Mammary epithelial cell (primary cell): Measurements from ENCODE around the gene FAM107A.

ENCODE experiments used
- CTCF ChIP-seq, 2 donors: IDR thresholded peaks in 1 of 2; conservative IDR thresholded peaks in 1 of 2; 2 replicates each; pipeline ENCODE4 v1.5.1; 2011 to 2012; ENCODE audit warnings: inconsistent platforms in 2 of 2, low read length in 2 of 2, mild to moderate bottlenecking in 2 of 2, control low read depth in 1 of 2, low read depth in 1 of 2; ENCODE audit not compliant: insufficient read depth in 1 of 2; ENCODE audit errors: extremely low read depth in 1 of 2
- EZH2 ChIP-seq: IDR thresholded peaks from 2 replicates; pipeline ENCODE4 v1.6.1; 2012; ENCODE audit warnings: low read length, inconsistent platforms, borderline replicate concordance

DNA sequence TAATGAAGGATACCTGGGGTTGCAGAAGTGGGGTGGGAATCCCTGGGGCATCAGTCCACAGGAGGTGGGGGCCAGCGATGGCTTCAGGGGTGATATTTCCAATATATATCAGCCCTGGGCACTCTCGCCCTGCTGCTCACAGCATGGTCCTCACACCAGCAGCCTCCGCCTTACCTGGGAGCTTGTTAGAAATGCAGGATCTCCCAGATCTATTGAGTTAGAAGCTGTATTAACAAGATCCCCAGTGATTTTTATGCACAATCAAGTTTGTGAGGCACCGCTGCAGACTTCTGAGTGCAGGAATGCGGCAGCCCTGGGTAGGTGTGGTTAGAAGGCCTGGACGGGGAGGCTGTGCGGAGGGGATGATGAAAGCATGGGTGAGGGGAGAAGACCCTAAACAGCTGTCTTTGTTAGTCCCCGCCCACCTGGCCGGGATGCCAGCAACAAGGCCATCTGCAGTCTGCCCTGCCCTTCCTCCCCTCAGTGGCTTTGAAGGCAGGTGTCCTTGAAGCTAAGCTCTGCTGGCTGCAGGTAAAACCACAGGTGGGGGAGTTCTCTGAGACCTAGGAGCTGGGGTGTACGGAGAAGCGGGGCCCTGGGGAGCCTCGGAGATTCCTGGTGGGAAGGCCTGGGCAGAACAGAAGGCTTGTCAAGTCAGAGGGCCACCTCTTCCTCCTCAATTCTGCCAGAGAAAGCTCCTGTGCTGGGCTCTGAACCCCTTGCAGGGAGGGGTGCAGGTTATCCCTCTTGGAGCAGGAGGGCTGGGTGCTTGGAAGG is 11.4 kb downstream of the FAM107A start:
- TF ChIP-seq CTCF (conservative IDR thresholded peaks at IDR 0.05 in 1 of 2, IDR thresholded peaks at IDR 0.05 in 1 of 2; ENCODE audit: extremely low read depth in 1 of 2, insufficient read depth in 1 of 2, low read depth in 1 of 2, low read length in 2 of 2) (no peak), EZH2 (no peak)
